Cerebellar nuclear complex (tissue), 1 donor: ENCODE measurements around the gene PMM1.
"Not testable (repeated sequence)": the region's sequence is repeated elsewhere in the genome, so short reads cannot be mapped to it uniquely, and the experiment has no call there.

Experiments
- DNase-seq, 2 experiments: peaks; one replicate each; lab custom pipeline; 2025; lab: John Stamatoyannopoulos, UW

PMM1 gene

GRCh38 chr22:41589391-41590241 is at the start of gene PMM1:
PMM1 (minus strand) TSS chr22:41589840; CDS start chr22:41589805, 35 bp downstream.
- peak; percentile 99 for DNase-seq

GRCh38 chr22:41638748-41639147 is 49.1 kb upstream of the PMM1 start:
- no peak for DNase-seq

GRCh38 chr22:41638124-41638523 is 48.5 kb upstream of the PMM1 start:
- no peak for DNase-seq

GRCh38 chr22:41637623-41638022 is 48.0 kb upstream of the PMM1 start:
- not testable (repeated sequence) for DNase-seq

- DNase-seq: no peak
Measured at GRCh38 chr22:41636467-41636866, 46.8 kb upstream of the PMM1 start.

GRCh38 chr22:41634610-41635009 is 45.0 kb upstream of the PMM1 start:
- not testable (repeated sequence) for DNase-seq

- DNase-seq: not testable (repeated sequence)
Measured at GRCh38 chr22:41631615-41632014, 42.0 kb upstream of the PMM1 start.

- not testable (repeated sequence) for DNase-seq
Measured at GRCh38 chr22:41631115-41631514, 41.5 kb upstream of the PMM1 start.

- no peak for DNase-seq
Measured at GRCh38 chr22:41625577-41625976, 35.9 kb upstream of the PMM1 start.

- DNase-seq: no peak
Measured at GRCh38 chr22:41621911-41622179, 32.2 kb upstream of the PMM1 start.

- peak; percentile 92 to 97 for DNase-seq
Measured at GRCh38 chr22:41621099-41621910, 31.7 kb upstream of the PMM1 start, which contains the start of gene XRCC6. XRCC6 (plus strand) TSS chr22:41621295; CDS start chr22:41622005, 710 bp downstream.

- no peak for DNase-seq
Measured at GRCh38 chr22:41620589-41621098, 31.0 kb upstream of the PMM1 start, which contains the start of gene DESI1. DESI1 (minus strand) TSS chr22:41621043; CDS start chr22:41620839, 204 bp downstream.

GRCh38 chr22:41619979-41620588 is 30.4 kb upstream of the PMM1 start:
- no peak for DNase-seq

GRCh38 chr22:41613456-41613855 is 23.8 kb upstream of the PMM1 start:
- DNase-seq: no peak

GRCh38 chr22:41612603-41613306 is 23.1 kb upstream of the PMM1 start:
- DNase-seq: no peak

- no peak for DNase-seq
Measured at GRCh38 chr22:41608386-41608785, 18.7 kb upstream of the PMM1 start.

GRCh38 chr22:41603873-41604332 is 14.3 kb upstream of the PMM1 start:
- no peak for DNase-seq

GRCh38 chr22:41600976-41601375 is 11.3 kb upstream of the PMM1 start:
- DNase-seq: no peak

- DNase-seq: no peak
Measured at GRCh38 chr22:41598891-41599635, 9.4 kb upstream of the PMM1 start.

- no peak for DNase-seq
Measured at GRCh38 chr22:41598081-41598480, 8.4 kb upstream of the PMM1 start.

- DNase-seq: no peak
Measured at GRCh38 chr22:41597635-41597953, 8.0 kb upstream of the PMM1 start.
